GM18517 (cell line): ENCODE measurements around the gene KTN1.

Experiments
- ATAC-seq: cut with Tn5 transposase; IDR thresholded peaks from one replicate; pipeline ENCODE4 v1.9.1; 2021; ENCODE audit warnings: mild to moderate bottlenecking, moderate library complexity; ENCODE audit not compliant: unreplicated experiment

KTN1 gene

DNA sequence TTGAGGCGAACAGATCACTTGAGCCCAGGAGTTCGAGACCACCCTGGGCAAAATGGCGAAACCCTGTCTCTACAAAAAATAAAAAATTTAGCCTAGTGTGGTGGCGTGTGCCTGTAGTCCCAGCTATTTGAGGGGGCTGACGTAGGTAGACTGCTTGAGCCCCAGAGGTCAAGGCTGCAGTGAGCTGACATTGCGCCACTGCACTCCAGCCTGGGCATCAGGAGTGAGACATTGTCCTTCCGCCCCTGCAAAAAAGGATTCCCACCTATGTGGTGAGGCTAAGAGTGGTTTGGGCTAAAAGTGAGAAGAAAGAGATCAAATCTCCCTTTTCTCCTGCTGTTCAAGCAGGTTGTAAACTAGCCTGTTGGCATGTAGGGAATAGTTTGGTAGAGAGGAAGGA, 5.0 kb upstream of the KTN1 start:
- ATAC-seq: no peak

DNA sequence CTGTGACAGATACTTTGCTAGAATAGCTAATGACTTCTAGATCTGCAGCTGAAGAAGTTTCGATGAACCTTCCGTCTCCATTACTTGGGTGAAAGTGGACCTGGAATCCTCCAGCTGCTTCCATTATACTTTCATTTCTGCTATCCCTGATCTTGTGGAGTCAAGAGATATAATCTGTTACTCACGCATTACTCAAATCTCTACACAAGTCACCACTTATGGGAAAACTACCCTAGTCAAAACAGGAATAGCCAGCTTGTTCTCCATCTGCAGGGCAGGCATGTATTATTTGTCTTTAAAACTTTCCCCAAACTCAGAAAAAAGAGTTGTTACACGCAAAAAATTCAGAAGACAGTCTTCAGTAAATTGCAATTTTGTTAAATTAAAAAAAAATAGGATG, 2.8 kb upstream of the KTN1 start:
- ATAC-seq: no peak

DNA sequence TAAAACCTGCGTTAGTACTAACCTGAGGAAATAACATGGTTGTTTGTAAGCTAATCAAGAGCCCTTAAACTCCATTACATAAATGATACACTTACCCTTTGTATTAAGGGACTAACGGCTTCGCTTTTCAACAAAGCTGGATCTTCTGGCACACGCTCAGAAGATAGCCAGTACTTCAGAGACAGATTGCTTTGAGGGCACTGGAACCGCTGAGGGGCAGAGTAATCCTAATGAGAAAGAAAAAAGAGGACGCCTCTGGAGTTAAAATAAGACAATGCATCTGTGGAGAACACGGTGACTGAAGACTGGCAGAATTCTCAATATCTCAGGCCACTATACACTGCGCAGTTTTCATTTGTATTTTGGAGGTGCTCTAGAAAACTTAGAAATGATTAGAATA, 1.5 kb upstream of the KTN1 start:
- ATAC-seq: no peak

DNA sequence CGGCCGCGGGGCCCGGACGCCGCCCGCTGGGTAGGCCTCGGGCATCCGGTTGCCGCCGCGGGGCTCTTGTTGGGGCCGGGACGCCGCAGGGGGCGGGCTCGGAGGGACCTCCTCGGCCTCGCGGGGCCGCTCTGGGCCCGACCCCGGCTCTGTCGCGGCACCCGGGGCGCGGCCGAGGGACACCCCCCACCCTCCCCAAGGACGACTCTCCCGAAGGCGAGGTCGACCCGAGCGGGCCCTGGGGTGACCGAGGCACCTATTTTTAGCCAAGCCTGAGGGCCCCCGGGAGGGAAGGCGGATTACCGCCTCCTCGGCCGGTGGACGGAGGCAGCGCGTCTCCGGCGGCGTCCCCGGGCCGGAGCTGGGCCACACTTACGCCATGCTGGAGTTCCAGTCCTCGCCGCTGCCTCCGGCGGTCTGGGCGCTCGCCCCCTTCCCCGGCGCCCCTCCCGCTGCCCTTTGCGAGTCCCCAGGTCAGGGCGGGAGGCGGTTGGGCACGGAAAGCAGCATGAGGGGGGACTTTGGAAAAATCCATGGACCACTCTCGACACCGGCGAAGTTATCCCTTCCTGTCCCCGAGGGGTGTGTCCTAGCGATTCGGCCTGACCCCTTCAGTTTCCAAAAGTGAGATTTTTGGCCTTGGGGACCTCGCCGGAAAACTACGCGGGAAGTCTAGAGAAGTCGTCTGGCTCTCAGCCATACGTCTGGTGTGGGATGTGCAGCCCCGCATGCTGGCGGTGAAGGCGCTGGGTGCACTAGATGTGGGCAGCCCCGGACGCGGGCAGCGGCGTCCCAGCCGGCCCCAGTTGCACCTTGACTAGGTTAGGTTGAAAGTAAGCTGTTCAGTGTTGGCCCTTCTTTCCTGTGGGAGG, 699 bp downstream of the KTN1 start:
- ATAC-seq: peak; percentile 39

DNA sequence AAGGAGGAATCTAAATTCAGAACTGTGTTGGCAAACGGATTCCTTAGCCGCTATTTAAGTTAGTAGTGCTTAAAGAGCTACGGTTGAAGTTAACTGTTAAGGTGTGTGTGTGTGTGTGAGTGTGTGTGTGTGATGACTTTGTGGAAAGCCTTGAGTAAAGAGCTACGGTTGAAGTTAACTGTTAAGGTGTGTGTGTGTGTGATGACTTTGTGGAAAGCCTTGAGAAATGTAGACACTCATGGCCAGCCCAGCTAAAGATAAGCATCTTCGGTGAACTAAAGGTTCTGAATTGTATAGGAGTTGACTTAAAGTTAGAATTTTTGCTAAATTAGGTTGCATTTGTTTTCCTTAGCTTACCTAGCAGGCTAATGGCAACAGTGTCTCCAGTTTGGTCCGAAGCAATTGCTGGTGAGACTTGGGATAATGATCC, 1.4 kb downstream of the KTN1 start:
- no peak for ATAC-seq

DNA sequence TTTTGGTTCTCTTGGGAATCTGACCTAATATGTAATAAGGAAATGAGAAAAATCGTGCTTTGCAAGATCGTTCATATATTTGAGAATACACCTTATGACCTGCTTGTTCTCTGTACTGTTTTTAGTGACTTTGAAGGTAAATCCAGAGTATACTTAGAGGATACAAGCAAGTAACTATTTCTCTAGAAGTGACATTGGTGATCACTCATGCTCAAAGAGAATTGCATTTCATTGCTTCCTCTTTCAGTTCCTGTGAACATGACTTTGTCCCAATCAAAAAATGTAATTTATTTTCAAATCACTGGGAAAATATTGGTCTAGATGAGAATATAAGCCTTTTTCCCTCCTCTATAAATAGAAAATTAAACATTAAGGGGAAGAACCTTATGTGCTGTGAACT, 2.7 kb downstream of the KTN1 start:
- ATAC-seq: no peak

DNA sequence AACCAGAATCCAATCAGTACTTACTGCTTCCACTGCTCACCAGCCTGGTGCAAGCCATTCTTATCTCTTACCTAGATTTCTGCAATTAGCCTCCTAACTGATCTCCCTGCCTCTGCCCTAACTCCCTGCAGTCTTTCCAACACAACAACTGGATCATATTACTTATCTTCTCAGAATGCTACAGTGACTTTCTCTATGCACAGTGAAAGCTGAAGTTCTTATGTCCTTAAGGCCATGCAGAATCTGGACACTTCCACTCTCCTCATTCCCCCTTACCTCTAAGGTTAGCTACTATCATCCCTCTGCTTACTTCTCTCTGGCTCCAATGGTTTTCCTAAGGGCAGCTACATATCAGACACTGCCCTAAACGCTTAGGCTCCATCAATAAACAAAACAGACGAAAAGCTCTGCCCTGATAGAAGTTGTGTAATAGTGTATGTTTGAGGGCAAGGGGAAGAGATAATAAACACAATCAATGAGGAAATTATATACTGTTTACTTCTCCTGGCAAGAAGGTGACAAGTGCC, 4.0 kb downstream of the KTN1 start:
- no peak for ATAC-seq

DNA sequence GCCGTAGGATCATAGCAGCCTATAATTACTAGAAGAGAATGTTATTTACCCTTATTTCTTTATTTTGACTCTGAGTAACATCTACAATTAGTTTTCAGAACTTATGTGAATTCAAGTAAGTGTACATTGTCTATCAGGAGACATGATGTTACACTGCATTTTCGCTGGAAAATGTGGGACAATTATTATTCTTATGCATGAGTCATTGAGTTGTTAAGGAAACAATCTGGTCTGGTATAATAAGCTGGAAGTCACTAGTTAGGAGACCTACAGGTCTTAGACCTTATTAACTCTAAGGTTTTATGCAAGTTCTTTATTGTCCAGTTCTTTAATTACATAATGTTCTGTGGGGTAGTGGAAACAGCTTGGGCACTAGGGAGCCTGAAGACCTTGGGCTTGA, 5.8 kb downstream of the KTN1 start:
- no peak for ATAC-seq

DNA sequence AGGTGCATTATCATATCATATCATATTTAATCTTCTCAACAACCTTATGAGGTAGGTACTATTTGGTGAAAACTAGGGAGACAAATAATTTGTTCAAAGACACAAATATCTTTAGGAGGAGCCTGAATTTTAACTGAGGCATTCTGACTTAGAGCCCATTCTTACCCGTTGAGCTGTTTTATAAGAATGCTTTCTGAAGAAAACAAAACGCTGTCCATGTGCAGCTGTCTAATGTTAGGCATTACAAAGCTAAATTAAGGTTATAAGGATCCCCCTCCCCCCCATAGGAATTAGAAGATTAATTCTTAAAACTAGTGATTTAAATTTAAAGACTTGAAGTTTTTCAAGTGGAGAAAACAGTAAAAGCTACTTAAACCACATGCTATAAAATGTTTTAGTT, 6.4 kb downstream of the KTN1 start:
- ATAC-seq: no peak

DNA sequence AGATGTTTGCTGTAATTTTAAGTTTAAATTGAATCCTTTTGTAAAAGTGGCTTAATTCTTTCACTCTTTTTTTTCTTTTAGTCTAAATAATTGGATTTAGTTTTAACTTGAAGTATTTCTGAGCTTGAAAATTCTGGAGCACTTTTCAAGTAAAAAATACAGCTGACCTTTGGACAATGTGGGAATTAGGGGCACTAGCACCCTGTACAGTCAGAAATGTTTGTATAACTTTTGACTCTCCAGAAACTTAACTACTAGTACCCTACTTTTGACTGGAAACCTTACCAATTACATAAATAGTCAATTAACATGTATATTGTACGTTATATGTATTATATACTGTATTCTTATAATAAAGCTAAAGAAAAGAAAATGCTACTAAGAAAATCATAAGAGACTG, 7.8 kb downstream of the KTN1 start:
- ATAC-seq: no peak

DNA sequence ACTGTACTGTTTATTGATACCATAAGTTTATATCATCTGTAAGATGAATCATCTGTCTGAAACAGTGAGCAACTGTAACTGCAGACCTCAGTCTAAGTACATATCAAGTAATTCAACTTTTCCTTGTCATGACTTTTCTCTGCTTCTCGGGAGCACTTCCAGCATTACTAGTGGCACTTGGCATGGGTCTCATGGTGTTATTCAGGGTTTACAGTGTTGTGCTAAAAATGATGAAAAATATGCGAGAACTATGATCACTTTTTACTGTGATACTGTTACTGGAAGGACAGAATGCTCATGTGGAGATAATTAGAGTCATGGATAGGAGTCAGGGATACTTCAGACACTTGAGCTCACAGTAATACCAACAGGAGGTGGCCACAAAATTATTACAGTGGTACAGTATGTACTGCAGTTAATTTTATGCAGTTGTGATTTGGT, 8.3 kb downstream of the KTN1 start:
- ATAC-seq: no peak

DNA sequence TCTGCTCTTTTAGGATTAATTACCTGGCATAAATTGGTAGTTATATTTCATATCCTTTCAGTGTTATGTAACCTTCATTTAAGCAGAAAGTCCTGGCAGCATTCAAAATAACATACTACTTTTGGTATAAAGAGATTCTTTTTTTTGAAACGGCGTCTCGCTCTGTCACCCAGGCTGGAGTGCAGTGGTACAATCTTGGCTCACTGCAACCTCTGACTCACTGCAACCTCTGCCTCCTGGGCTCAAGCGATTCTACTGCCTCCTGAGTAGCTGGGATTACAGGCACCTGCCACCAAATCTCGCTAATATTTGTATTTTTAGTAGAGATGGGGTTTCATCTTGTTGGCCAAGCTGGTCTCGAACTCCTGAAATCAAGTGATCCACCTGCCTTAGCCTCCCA, 9.2 kb downstream of the KTN1 start:
- no peak for ATAC-seq

DNA sequence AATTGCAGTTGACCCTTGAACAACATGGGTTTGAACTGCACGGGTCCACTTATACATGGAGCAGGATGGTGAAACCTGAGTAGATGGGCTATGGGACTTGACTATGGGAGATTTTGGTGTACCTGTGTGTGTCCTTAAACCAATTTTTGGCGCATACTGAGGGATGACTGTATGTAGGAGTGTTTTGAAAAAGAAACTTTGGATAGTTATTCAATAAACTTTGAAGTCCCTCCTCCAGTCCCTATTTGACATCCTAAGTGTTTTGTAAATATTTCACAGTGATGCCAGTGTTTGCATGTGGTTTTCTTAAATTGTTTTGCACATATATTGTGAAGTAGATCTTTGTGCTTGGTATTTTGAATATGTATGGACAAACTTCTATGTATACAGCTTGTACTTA, 12.4 kb downstream of the KTN1 start:
- ATAC-seq: no peak

DNA sequence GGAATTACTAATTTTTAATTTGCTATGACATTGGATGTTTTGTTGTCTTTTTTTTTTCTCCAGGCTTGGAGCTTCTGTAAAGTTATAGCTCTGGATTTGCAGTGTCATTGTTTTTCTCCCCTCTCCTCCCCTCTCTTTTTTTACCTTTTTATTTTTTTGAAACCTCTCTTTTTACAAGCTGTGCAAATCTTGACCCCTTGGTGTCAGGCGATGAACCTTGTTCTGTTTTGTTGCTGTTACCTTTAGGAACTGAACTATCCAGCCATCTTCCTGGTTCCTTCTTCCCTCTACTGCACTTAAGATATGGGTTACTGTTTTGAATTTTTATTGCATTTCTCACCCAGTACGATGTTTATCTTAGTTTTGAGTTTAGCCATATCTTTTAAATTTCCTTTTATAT, 13.7 kb downstream of the KTN1 start:
- ATAC-seq: no peak

DNA sequence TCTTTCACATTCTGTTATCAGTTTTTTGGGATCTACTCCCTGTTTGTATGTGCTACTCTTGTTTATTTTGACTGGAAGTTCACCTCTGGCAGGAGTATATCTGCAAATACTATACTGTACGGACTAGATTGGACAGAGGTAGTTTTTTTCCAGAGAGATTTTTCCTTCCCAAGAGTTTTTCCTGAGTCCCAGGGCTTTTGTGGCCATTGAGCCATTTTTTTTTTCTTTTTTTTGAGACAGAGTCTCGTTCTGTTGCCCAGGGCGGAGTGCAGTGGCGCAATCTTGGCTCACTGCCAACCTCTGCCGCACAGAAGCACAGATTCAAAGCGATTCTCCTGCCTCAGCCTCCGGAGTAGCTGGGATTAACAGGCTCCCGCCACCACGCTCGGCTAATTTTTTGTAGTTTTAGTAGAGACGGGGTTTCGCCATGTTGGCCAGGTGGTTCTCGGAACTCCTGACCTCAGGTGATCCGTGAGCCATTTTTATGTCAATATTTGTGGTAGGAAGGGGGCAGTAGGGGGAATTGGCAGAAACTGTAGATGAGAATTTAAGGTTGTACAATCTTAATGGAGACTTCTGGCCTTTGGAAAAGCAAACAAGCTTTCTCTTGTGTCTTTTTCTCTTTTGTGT, 19.4 kb downstream of the KTN1 start:
- ATAC-seq: no peak

DNA sequence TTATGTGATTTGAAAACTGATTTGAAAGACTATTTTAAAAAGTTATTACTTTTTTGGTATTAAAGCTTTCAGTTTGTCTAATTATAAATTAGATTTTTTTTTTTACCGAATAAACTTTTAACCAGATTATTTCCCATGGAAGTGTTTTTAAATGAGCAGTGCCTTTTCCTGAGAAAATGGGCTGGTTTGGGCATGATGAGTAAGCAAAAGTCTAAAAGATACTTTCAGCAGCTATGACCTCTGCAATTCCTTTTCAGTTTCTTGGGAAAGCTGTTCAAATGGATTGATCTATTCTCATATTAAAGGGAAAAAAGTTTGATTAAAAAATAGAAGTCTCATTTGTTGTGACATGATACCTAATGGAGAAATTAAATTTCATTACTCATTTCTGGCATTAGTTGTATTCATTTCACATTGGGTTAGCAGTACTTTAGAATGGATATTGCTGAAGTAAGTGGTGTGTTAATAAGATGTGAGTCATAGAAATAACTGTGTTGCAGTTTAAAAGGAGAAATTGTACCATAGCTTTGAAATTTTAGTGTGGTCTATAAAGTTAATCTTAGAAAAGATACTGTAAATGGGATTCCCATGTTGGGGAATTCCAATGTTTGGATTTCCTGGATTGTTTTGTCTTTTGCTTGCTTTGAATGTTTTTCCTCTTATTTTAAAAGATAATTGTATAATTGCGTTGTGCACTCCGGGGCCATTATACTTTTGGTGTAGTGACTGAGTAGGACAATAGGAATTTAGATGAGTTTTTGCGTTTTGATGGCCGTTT, 21.0 kb downstream of the KTN1 start:
- ATAC-seq: no peak

DNA sequence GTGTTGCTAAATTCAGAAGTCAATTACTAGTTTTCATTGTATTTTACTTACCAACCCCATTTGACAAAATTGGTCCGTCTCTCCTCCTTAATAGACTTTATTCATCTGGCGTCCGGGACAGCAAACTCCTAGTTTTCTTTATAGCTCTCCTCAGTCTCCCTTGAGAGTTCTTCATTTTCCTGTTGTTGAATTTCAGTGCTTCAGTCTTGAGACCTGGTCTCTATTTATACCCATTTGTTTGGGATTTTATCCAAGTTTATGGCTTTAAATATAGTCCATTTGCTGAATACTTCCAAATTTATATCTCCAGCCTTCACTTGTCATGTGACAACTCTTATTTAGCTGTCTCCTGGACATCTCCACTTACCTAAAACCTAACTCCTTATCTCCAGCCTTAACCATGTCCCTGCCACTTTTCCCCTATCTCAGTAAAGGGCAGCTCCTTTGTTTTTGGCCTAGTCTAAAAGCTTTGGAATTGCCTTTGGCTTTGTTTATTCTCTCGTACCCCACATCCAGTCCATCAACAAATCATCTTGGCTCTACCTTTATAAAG, 23.5 kb downstream of the KTN1 start:
- no peak for ATAC-seq

DNA sequence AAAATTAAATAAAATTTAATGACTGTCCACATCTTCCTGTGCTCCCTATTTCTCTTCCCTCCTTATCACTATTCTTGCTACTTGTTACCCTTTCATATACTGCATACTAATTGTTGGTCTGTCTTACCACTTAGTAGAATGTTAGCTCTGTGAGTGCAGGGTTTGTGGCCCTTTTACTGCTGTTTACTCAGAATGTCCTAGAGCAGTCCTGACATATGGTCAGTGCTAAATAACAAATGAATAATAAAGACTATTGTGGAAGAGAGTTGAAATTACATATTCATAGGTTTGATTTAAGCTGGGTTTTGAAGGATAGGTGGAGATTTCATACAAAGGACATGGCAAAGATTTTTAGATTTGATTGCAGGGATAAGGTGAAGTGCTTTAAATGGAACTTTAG, 24.5 kb downstream of the KTN1 start:
- ATAC-seq: no peak

DNA sequence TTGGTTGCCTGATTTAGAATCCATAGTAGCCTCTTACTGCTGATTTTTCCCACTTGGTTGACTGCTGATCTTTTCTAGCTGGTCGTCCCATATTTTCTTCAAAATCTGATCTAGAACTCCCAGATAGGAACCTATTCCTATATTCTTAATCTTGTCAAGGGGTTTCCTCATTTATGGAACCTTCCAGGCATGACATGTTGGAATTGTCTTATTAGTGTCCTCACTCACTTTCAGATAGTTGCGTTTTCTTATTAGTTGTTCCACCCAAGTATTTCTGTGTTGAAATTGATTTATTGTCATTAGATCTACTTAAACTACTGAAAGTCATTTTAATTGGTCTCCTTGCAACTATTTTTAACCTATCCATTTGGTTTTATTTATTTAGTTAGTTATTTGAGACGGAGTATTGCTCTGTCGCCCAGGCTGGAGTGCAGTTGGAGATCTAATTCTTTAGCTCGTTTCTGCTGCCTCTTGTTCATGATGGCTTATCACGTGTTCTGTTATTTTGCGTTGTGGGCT, 25.0 kb downstream of the KTN1 start:
- no peak for ATAC-seq

DNA sequence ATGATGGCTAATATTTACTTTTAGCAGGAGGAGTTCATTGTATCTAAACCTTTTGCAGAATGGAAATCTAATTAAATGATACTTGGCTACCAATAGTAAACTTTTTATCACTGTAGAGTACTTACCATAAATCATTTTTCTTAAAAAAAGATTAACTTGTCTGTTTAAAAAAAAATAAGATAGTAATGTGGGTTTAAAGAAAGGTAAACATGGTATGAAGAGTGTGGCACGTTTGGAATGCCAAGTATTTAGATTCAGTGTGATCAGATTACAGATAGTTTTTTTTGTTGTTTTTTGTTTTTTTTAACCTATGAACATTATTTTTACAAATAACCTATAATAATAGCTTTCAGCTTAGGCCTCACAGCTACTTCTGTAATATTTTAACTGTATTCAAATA, 25.8 kb downstream of the KTN1 start:
- ATAC-seq: no peak

DNA sequence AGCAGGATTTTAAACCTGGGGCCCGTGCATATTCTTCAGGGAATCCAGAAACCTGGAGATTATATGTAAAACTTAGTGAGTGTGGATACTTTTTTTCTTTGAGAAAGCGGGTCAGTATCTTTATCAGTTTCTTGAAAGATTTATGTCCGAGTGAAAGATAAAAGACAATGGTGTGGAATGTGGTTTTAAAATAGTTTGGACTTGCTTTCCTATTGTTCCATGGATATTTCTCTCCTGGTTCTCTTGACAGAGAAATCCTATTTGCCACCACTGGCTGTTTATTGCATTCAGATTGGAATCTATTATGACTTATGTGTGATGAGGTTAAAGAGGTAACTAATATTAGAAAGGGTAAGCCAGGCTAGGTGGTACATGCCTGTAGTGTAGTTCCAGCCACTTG, 27.4 kb downstream of the KTN1 start:
- ATAC-seq: no peak
